ENCODE data around the gene FAM47E.

The FAM47E gene

DNA sequence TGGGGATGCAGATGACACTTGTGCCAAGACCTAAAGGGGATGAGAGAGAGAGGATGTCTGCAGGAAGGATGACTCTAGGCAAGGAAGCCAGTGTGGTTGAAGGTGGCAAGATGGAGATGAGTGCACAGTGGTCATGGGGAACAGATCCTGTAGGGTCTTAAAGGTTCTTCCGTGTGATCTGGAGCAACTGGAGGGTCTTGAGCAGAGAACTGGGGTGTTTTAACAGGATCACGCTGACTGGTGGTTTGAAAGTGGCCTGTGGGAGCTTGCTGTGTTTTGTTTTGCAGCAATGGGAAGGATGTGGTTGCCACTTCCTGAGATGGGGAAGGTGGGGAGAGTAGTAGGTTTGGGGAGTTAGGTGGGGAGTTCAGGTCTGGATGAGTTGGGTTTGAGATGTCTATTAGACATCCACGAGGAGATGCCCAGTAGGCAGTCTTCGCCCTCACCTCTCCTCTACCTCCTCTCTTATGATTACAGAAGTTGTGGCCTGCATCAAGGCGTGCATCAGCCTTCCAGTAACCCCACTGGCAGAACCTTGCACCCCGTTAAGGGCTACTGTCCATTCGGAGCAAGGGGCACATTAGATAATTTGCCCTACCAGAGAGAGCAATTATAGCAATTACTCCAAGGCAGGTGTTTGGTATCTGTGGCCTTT lies 53.6 kb downstream of the FAM47E start:
- DNase-seq, result no peak

DNA sequence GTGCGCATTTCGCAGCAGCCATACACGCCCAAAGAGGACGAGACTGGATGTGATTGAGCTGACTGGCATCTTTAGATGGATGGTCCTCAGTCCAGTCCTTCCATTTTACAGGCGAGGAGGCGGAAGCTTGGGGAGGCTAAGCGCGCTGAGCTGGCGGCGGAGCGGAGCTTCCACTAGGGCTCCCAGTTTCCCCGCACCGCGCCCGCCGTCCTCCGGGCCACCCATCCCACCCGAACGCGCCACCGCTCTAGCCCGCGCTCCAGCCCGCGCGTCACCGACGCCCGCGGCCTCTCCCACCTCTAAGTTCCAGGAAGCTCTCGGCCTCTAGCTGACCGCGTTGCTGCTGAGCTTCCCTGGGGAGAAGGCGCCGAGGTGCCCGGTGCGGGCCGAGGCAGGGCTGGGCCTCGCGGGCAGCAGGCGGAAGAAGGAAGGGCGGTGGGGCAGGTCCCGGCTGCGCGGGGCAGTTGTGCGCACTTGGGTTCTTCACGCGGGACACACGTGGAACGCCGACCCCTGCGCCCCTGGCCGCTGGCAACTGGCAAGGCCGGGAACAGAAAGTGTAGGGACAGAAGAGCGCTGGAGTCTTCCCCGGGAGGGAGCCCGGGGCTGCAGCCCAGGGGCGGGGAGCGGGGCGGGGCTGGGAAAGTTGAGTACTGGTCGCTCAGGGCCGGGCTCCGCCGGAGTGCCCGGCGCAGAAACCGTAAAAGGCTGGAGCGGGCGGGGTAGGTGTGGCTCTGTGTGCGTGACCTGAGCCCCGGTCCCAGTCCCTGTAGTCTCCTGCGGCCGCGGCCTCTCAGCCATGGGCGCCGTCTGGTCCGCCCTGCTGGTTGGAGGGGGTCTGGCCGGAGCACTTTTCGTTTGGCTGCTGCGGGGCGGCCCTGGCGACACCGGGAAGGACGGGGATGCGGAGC lies 54.7 kb downstream of the FAM47E start, which contains the start of gene STBD1:
Gene STBD1, plus strand, starts transcription at position 763 of the 911 bp plus-strand sequence. Its CDS starts 37 bp downstream, at position 800.
- DNase-seq, result no peak

DNA sequence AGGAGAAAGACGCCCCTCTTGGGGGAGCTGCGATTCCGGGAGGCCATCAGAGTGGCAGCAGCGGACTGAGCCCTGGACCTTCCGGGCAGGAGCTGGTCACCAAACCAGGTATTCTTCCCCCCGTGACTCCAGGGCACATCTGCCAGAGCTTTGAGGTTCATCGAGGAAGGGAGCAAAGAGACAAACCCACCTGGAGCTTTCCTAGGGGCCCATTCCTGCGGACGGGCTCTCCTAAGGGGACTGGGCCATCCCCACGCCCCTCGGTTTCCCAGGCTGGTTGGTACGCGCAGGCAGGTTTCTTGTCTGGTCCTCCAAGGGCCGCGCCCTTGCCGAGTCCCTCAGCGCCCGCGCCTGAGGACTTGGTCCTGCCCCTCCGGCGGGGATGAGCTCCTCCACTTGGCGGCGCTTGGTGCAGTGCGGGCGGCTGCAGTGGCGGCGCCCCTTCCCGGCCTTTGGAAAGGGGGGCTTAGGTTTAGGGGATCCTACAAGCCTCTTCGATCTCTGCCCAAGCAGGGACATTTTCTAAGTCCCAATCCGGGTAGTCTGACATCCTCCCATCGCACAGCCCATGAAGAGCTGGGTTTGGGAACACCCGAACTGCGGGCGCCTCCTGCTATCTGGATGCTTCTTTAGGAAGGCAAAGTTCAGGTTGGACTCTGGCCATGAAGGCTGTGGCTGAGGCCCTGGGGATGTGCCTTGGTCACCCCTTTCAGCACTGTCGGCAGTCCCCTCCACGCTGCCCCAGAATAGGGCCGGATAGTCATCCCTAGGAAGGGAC lies 55.5 kb downstream of the FAM47E start:
- DNase-seq, result no peak

- DNase-seq, result no peak
Observed at GRCh38 chr4:76307660-76308014, 56.1 kb downstream of the FAM47E start.

DNA sequence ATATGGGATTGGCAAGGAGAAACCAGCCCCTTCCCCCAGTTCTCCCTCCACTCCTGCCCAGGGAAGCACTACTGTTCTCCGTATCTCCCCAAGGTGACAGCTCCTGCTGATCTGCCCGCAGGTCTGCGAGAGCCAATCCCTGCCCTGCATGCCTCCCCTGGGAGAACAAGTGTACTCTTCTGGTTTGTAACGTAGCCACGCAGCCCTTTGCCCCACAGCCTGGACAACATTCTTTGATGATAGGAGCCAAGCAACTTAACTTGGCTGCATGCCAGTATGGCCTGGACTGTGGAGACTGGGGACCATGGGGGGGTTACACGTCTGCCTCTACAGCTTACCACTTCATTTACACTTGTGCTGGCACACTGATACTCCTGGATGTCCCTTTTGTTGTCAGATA lies 57.0 kb downstream of the FAM47E start:
- DNase-seq, result no peak

DNA sequence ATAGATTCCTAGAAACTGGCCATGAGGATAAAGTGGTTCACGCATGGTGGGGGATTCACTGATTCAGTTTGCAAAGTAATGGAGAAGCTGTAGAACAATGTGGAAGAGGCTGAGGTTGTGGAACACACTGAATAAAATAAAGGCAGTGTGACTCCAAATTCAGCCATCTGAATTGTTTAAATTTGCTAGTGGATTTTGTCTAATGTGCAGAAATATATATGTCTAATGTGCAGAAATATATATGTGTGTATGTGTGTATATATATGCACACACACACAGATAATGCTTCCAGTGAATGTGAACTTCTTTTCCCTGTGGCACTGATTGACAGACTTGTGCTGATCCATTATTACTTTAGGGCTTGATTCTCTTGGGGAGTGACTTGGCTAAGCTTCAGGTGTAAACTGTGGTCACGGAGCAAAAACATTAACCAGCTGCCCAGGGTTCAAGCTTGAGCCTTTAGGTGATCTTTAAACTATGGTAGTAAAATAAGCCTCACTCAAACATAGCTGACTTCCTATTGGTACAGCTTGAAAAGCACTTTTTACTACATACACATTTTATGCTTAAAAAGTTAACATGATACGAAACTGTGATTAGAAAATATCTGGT lies 58.5 kb downstream of the FAM47E start:
- DNase-seq, result no peak

GRCh38 chr4:76310683-76311082 lies 59.2 kb downstream of the FAM47E start:
- DNase-seq, result no peak

DNA sequence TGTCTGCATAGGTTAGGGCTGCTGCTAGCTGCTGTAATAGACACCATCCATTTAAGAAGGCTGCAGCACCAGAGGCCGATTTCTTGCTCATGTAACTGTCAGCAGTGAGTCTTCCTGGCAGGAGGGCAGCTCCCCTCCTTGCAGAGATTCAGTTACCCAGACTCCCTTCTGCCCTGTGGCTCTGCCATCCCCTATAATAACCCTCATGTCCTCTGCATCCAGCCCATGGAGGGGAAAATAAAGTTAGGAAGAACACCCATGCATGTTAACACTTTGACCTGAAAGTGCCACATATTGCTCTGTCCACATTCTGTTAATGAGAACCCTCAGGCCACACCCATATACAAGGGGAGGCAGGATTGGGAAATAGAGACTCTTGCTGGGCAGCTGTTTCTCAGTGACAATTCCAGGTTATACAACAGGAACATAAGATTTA lies 60.4 kb downstream of the FAM47E start:
- DNase-seq, result no peak

DNA sequence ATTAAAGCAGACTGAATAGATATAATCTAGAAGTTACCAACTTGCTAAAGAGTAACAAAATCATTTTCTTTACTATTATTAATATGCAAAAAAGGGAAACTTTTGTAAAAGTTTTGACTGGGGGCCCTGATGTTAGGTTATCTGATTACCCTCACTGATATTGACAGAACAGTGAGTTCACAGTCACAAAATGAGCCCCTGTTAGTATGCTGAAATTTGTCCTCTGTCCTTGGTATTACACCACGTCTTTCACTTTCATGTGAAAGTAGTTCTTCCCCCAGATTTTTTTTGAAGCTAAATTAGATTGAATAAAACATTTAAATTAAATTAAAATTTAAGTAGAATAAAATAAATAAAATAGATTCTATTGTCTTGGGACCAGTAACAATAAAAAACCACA lies 60.9 kb downstream of the FAM47E start:
- no peak for DNase-seq

DNA sequence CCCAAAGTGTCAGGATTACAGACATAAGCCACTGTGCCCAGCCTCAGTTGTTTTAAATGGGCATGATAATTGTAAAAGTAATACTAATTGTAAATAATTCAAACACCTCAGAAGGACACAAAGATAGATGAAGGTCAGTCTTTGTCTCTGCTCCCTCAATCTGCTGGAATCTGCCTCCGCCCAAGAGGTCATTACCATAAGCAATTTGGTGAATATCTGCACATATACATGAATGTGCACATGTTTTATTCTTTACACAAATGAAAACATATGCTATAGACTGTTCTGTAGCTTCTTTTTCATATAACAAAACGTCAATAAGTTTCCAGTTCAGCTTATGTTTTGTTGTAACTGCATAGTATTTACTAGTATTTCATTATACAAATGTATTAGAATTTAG lies 62.0 kb downstream of the FAM47E start:
- no peak for DNase-seq

- no peak for DNase-seq
Observed at GRCh38 chr4:76315267-76315918, 63.9 kb downstream of the FAM47E start.

DNA sequence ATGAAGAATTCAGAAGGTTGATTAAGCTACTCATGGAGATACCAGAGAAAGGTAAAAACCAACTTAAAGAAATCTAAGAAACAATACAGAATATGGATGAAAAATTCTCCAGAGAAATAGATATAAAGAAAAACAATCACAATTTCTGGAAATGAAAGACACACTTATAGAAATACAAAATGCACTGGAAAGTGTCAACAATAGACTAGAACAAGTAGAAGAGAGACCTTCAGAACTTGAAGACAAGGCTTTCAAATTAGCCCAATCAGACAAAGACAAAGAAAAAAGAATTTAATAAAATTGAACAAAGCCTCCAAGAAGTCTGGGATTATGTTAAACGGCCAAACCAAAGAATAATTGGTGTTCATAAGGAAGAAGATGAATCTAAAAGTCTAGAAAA lies 64.6 kb downstream of the FAM47E start:
- no peak for DNase-seq

DNA sequence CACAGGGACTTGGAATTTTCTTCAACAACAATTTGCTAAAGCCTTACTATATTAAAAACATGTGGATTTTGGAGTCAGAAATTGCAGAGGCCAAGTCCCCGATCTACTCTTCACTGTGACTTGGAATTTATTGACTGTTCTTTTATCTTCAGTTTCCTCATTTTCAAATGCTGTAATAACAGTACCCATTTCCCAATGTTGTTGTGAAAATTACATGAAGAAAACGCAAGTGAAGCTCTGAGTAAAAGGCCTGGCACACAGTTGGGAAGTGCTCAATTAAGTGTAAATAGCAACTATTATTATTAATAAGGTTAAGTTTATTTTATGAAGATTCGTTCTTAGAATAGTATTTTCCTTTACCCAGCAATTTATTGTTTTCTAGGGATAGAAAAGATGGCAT lies 70.7 kb downstream of the FAM47E start:
- DNase-seq, result no peak

- no peak for DNase-seq
Observed at GRCh38 chr4:76325072-76325471, 73.6 kb downstream of the FAM47E start.

DNA sequence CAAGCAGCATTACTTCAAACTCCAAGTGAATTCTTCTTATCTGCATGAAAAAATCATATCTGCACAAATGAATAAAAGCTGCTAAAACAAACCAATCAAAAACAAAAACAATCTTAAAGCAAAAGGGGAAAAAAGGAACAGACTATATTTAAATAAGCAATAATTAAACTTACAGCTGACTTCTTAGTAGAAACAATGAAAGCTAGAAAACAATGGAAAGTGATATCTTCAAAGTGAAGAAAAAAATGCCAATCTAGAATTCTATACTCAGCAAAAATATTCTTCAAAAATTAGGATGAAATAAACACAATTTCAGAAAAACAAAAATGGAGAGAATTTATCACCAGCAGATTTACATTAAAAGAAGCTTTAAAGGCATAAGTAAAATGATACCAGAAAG lies 75.0 kb downstream of the FAM47E start:
- no peak for DNase-seq
